Stomach smooth muscle (tissue), 2 donors: ENCODE measurements around the gene MNAT1.

ENCODE experiments used
- H3K27ac ChIP-seq: one replicate; pipeline ENCODE4 v1.7.0; 2013; ENCODE audit warnings: mild to moderate bottlenecking, low read length, inconsistent platforms
- H3K27me3 ChIP-seq, 2 donors: one replicate each; pipeline ENCODE4 v1.7.0; 2013; ENCODE audit warnings: low read length in 2 of 2; ENCODE audit not compliant: insufficient read depth in 2 of 2, control insufficient read depth in 1 of 2
- H3K36me3 ChIP-seq, 2 donors: one replicate each; pipeline ENCODE4 v1.7.0; 2013; ENCODE audit warnings: low read length in 2 of 2; ENCODE audit not compliant: control insufficient read depth in 2 of 2, insufficient read depth in 2 of 2
- H3K4me1 ChIP-seq: one replicate; pipeline ENCODE4 v1.7.0; 2013; ENCODE audit warnings: low read length; ENCODE audit not compliant: control insufficient read depth, insufficient read depth
- H3K4me3 ChIP-seq, 2 donors: one replicate each; pipeline ENCODE4 v1.7.0; 2013; ENCODE audit warnings: low read length in 2 of 2
- H3K9ac ChIP-seq, 2 donors: one replicate each; pipeline ENCODE4 v1.7.0; 2013; ENCODE audit warnings: low read length in 2 of 2, mild to moderate bottlenecking in 1 of 2
- H3K9me3 ChIP-seq, 2 donors: one replicate each; pipeline ENCODE4 v1.7.0; 2013; ENCODE audit warnings: low read length in 2 of 2; ENCODE audit not compliant: control insufficient read depth in 2 of 2
- donor health status: healthy.
- donor health status: Pancreatic carcinoma.

Gene MNAT1

DNA sequence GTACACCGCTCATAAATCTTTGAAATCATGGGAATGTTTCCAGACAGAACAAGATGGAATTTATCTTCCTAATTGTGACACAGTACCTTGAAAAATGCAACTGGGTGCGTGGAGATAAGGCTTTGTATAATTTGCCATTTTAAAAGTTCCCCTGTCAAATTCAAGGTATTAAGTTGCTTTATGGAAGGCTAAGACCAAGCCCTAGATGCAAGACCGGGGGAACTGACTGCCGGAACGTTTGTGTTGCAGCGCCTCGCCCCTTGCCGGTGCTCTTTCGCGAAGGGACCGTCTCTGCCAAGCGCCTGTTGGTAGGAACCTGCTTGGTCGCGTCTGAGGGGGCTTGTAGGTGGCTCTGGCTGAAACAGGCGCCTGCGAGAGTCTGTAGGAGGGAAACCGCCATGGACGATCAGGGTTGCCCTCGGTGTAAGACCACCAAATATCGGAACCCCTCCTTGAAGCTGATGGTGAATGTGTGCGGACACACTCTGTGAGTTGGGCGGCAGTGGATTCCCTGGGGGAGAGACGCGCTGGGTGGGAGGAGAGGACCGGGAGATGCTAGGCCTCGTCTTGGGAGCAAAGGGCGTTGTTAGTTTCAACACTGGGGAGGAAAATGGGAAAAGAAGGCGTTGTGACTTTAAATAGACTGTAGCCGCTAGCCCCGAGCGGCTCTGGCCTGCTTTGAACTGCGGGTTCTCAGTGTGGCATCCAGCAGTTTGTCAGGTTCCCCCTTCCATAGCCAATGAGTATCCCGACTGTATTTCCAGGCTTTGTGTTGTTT, at the start of gene MNAT1:
Gene MNAT1 (plus strand): TSS at position 297 of the 778 bp plus-strand sequence. CDS start 102 bp downstream, at position 399.
- H3K36me3 ChIP-seq = no peaks in the 10 kb centered on the region
- H3K4me3 ChIP-seq = peak within 1 kb of the TSS; percentile 98
- peak within 1 kb of the TSS; percentile 56 for H3K27ac ChIP-seq
- H3K27me3 ChIP-seq = no peaks in the 10 kb centered on the region
- peaks cover 3% of the 10 kb centered on the region for H3K4me1 ChIP-seq
- H3K9me3 ChIP-seq = no peaks in the 10 kb centered on the region
- H3K9ac ChIP-seq = peak within 1 kb of the TSS; percentile 85 to 97

DNA sequence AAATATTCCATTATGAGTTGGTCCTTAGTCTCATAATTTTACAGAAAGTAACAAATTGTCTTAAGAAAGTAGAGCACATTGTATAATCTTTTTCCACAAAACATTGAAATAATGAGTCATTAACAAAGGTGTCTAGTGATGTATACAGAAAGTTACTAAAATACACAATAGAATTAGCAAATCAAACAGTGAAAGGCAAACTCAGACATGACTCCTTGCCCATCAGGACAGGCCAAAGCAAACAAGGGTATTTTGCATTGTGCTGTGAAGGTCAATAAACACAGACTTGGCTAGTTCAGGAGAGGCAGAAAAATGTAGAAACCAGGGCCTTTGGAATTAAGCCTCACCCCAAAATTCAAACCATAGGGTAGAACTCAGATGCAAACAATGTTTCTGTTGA, 47.7 kb upstream of the MNAT1 start:
- Histone ChIP-seq H3K9ac (no peak overlapping the region), H3K27me3 (no peaks in the 10 kb centered on the region), H3K9me3 (peaks cover 0 to 2% of the 10 kb centered on the region in 2 donors), H3K27ac (no peak overlapping the region), H3K36me3 (no peaks in the 10 kb centered on the region), H3K4me3 (no peak overlapping the region), H3K4me1 (no peaks in the 10 kb centered on the region)

DNA sequence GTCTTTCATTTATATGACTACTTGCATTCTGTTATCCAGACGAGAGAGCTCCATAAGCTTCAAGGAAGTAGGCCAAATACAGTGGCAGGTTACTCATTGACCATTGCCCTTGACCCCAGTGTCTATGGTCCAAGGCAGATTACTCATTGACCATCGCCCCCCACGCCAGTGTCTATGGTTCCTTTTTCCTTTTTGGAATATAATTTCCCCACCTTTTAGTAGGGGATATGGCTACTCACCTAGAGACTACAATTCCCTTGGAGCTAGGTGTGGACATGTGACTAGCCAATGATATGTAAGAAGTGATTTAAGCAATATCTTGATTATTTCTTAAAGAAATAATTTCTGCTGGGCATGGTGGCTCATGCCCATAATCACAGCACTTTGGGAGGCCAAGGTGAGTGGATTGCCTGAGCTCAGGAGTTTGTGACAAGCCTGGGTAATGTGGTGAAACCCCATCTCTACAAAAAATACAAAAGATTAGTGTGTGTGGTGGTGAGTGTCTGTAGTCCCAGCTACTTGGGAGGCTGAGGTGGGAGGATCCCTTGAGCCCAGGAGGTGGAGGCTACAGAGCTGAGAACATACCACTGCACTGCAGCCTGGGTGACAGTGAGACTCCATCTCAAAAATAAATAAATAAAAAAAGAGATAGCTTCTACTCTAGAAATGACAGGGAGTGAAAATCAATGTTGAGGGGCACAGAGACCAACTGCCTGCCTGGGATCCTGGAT, 43.0 kb upstream of the MNAT1 start:
- Histone ChIP-seq H3K4me3 (no peak overlapping the region), H3K9ac (no peak overlapping the region), H3K9me3 (no peaks in the 10 kb centered on the region), H3K27me3 (no peaks in the 10 kb centered on the region), H3K36me3 (no peaks in the 10 kb centered on the region), H3K4me1 (no peaks in the 10 kb centered on the region), H3K27ac (no peak overlapping the region)

DNA sequence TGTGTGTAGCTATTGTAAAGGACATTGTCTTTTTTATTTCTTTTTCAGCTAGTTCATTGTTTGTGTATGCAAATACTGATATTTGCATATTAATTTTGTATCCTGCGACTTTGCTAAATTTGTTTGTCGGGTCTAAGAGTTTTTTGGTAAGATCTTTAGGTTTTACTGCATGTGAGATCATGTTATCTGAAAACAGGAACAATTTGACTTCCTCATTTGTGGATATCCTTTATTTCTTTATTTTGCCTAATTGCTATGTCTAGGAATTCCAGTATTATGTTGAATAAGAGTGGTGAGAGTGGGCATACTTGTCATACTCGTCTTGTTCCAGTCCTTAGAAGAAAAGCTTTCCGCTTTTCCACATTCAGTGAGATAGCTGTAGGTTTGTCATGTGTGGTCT, 39.2 kb upstream of the MNAT1 start:
- H3K27me3 ChIP-seq = no peaks in the 10 kb centered on the region
- H3K9me3 ChIP-seq = peaks cover 0 to 2% of the 10 kb centered on the region in 2 donors
- H3K27ac ChIP-seq = no peak overlapping the region
- H3K4me1 ChIP-seq = no peaks in the 10 kb centered on the region
- no peak overlapping the region for H3K4me3 ChIP-seq
- no peaks in the 10 kb centered on the region for H3K36me3 ChIP-seq
- H3K9ac ChIP-seq = no peak overlapping the region

DNA sequence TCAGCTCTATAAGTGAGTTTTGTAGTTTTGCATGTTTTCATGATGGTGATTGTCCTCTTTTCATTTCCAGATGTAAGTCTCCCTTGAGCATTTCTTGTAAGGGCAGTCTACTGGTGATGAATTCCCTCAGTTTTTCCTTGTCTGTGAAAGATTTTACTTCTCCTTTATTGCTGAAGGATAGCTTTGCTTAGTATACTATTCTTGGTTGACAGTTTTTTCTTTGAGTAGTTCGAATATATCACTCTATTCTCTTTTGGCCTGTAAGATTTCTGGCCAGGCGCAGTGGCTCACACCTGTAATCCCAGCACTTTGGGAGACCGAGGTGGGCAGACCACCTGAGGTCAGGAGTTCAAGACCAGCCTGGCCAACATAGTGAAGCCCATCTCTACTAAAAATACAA, 34.0 kb upstream of the MNAT1 start:
- H3K27ac ChIP-seq = no peak overlapping the region
- H3K9ac ChIP-seq = no peak overlapping the region
- no peak overlapping the region for H3K4me3 ChIP-seq
- H3K36me3 ChIP-seq = no peaks in the 10 kb centered on the region
- H3K27me3 ChIP-seq = no peaks in the 10 kb centered on the region
- no peaks in the 10 kb centered on the region for H3K4me1 ChIP-seq
- peaks cover 0 to 10% of the 10 kb centered on the region in 2 donors for H3K9me3 ChIP-seq

DNA sequence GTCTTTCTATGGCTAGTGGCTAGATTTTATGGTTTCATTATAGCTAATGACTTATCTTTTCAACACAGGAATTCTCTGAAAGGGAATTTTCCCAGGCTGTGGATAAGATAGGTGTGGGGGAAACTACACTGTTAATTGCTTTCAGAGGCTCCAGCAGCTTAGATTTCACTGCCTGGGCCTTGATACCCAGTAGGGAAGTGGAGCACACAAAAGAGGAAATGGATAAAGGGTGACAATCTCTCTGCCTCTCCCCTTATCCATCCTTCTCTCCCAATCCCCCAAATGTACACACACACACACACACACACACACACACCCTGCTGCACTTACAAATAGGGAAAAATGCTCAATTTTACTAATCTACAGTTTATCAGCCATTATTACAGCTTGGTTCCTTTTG, 29.5 kb upstream of the MNAT1 start:
- Histone ChIP-seq H3K4me3 (no peak overlapping the region), H3K4me1 (no peaks in the 10 kb centered on the region), H3K27ac (no peak overlapping the region), H3K9me3 (peaks cover 0 to 7% of the 10 kb centered on the region in 2 donors), H3K9ac (no peak overlapping the region), H3K36me3 (no peaks in the 10 kb centered on the region), H3K27me3 (no peaks in the 10 kb centered on the region)

DNA sequence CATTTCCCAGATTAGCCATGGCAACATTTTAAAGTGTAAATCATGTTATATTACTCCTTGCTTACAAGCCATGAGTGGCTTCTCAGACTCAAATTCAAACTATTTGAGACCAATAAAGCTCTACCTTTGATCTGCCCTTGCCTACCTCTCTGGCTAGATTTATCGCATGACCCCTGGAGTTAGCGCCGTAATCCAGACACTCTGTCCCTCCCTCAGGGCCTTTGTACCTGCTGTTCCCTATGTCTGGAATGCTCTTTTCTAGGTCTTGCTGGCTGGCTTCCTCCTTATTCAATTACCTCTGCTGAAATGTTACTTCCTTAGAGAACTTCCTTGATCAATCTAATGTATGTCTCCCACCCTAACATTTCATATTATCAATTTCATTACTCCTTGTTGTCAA, 26.7 kb upstream of the MNAT1 start:
- H3K4me1 ChIP-seq = no peaks in the 10 kb centered on the region
- no peaks in the 10 kb centered on the region for H3K9me3 ChIP-seq
- no peak overlapping the region for H3K9ac ChIP-seq
- no peak overlapping the region for H3K27ac ChIP-seq
- H3K36me3 ChIP-seq = no peaks in the 10 kb centered on the region
- H3K4me3 ChIP-seq = no peak overlapping the region
- H3K27me3 ChIP-seq = no peaks in the 10 kb centered on the region

DNA sequence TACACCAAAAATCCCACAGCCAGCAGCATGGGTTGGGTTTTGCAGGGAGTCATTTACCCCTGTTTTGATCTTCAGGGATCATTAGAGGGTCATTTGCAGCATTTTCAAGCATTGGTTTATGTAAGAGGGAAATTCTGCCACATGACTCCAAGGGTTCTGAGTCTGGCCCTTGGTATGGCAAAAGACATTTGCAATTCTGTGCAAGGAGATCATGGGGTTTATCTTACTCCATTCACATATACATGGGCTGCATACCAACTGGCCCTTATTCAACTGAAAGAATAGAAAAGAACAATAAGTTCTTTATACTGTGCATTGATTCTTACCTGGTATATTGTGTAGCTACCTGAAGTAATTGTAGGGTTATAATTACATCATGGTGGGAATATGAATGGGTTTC, 24.1 kb upstream of the MNAT1 start:
- Histone ChIP-seq H3K9me3 (no peaks in the 10 kb centered on the region), H3K9ac (no peak overlapping the region), H3K4me3 (no peak overlapping the region), H3K4me1 (no peaks in the 10 kb centered on the region), H3K27me3 (no peaks in the 10 kb centered on the region), H3K27ac (no peak overlapping the region), H3K36me3 (no peaks in the 10 kb centered on the region)

DNA sequence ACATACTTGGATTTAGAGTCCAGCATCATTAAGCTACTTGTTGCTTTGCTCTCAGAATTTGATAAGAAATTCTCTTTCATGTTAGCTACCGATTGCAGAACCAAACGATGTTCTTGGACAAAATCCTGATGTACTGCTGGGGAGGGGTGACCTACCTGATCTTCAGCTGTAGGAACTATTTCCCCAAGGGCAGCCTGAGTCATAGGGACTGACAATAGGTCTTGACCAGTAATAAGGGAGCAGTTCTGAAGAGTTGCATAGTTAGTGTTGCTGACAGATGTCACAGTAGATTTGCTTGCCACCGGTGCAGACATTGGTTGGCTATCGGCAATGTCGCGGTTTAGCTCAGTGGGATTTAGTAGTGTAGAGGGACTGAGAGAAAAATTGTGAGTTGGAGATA, 21.0 kb upstream of the MNAT1 start:
- H3K27me3 ChIP-seq = no peaks in the 10 kb centered on the region
- H3K9me3 ChIP-seq = no peaks in the 10 kb centered on the region
- no peak overlapping the region for H3K4me3 ChIP-seq
- H3K4me1 ChIP-seq = no peaks in the 10 kb centered on the region
- H3K36me3 ChIP-seq = no peaks in the 10 kb centered on the region
- no peak overlapping the region for H3K9ac ChIP-seq
- no peak overlapping the region for H3K27ac ChIP-seq

DNA sequence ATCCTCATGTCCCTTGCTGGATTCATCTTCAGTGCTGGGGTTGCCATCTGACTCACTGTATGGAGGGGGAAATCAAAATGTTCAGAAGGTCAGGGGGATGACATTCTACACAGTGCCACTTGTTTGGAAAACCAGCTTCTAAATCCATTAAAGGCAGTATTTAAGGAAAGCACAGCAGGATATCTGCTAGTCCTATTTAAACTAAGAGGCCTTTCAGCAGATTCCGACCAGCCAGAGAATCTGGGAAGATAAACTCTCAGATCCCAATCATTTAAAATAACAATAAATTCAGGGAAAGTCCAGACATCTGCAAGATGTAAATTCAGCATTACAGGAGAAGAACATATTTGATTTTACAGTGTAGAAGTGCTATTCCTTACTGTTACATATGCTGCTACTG, 14.2 kb upstream of the MNAT1 start:
- no peak overlapping the region for H3K4me3 ChIP-seq
- H3K4me1 ChIP-seq = peaks cover 15% of the 10 kb centered on the region
- H3K36me3 ChIP-seq = peaks cover 0 to 2% of the 10 kb centered on the region in 2 donors
- H3K9ac ChIP-seq = no peak overlapping the region
- H3K27ac ChIP-seq = no peak overlapping the region
- peaks cover 4 to 13% of the 10 kb centered on the region in 2 donors for H3K27me3 ChIP-seq
- no peaks in the 10 kb centered on the region for H3K9me3 ChIP-seq

DNA sequence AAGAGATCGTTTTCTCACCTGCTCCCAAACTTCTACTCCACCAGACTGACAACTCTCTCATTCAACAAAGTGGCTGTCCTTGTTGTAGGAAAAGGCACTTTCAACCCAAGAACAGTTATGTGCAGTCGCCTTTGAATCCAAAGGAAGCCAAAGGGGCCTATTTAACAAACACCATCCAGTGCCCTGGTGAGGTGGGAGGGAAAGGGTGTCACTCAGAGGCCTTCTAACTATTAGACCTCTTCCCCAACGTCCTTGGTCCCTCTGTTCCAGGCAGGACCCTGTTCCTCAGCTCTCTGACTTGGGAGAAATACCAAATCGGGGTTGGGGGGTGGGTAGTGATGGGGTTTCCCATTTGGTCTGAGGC, 13.6 kb upstream of the MNAT1 start:
- peak overlapping the region in 1 of 2 donors; percentile 82 for H3K4me3 ChIP-seq
- H3K27me3 ChIP-seq = peaks cover 4 to 13% of the 10 kb centered on the region in 2 donors
- H3K27ac ChIP-seq = no peak overlapping the region
- H3K4me1 ChIP-seq = peaks cover 15% of the 10 kb centered on the region
- peaks cover 0 to 2% of the 10 kb centered on the region in 2 donors for H3K36me3 ChIP-seq
- no peaks in the 10 kb centered on the region for H3K9me3 ChIP-seq
- no peak overlapping the region for H3K9ac ChIP-seq
